Testis (tissue), 3 donors: Measurements from ENCODE around the gene MTX2. TPM values are rescaled to one million over a fixed set of nuclear protein-coding genes. Genes with fewer than 3 reads are reported as not detected.

Source experiments
- DNase-seq: peaks from one replicate; pipeline ENCODE4 v3.0.0-alpha.2; 2019
- H3K27ac ChIP-seq, 2 donors: fragments of 200-600 bp; sonication (generic); one replicate each; pipeline ENCODE4 v1.5.1; 2019
- H3K27me3 ChIP-seq: fragments of 200-600 bp; sonication (generic); one replicate; pipeline ENCODE4 v1.5.1; 2019
- H3K36me3 ChIP-seq: fragments of 200-600 bp; sonication (generic); one replicate; pipeline ENCODE4 v1.5.1; 2017; ENCODE audit warnings: low read depth; ENCODE audit errors: missing control alignments
- H3K4me1 ChIP-seq: fragments of 200-600 bp; sonication (generic); one replicate; pipeline ENCODE4 v1.5.1; 2019
- H3K4me3 ChIP-seq, 2 donors: fragments of 200-600 bp; sonication (generic); one replicate each; pipeline ENCODE4 v1.5.1; 2017 to 2019
- H3K9me3 ChIP-seq: fragments of 200-600 bp; sonication (generic); one replicate; pipeline ENCODE4 v1.5.1; 2017
- CTCF ChIP-seq, 3 experiments: fragments of 450-650 bp in 2 of 3; fragments of 200-600 bp in 1 of 3; sonication (generic) in 1 of 3; IDR thresholded peaks; one replicate each; pipeline ENCODE4 v1.5.1; 2016 to 2019; ENCODE audit warnings: antibody characterized with exemption in 3 of 3, mild to moderate bottlenecking in 2 of 3, moderate library complexity in 1 of 3
- POLR2A ChIP-seq: fragments of 450-650 bp; IDR thresholded peaks from one replicate; pipeline ENCODE4 v1.6.1; 2017; ENCODE audit warnings: antibody characterized with exemption, mild to moderate bottlenecking, moderate library complexity
- WGBS, 2 donors: methylation state at CpG; one replicate each; pipeline ENCODE4 v1.1.5; 2018; 5-methylcytosine and 5-hydroxymethylcytosine counted together
- intact Hi-C: fragments of 100-400 bp; cut with DNase I; formaldehyde crosslinking; loops from one replicate; pipeline ENCODE4 v1.15.1; 2023; ENCODE audit warnings: low total_unique reads
- polyA plus RNA-seq: library from polyadenylated mRNA; stranded (reverse); fragments of 350-450 nt; fragmentation: Illumina TruSeq; extraction: RNeasy Lipid Tissue Mini Kit (QIAGEN cat#74804); gene quantifications from one replicate; pipeline ENCODE4 v1.2.3, GENCODE V29; 2014; ENCODE audit warnings: low read depth, low replicate concordance; ENCODE audit not compliant: insufficient read depth
- total RNA-seq, 2 donors: library from RNA; depleted of rRNA; stranded (reverse); fragments of >200 nt; gene quantifications; one replicate each; pipeline ENCODE4 v1.2.3, GENCODE V29; 2016

The MTX2 gene
- total and polyA plus RNA-seq, 3 donors from 2014 or later, result 58.0 to 155 (median 61.1) TPM

GRCh38 chr2:176334729-176335128 is 65.5 kb downstream of the MTX2 start:
- TF ChIP-seq CTCF (IDR thresholded peaks at IDR 0.05), result no peak
- no peak for TF ChIP-seq POLR2A
- WGBS, 2 donors, result 98 to 100% methylated on average over 1 of the region's 1 CpG
- no peak for DNase-seq
- Histone ChIP-seq H3K4me1 (no peaks in the 10 kb centered on the region), H3K36me3 (no peaks in the 10 kb centered on the region), H3K27me3 (no peaks in the 10 kb centered on the region), H3K4me3 (no peak overlapping the region), H3K9me3 (no peaks in the 10 kb centered on the region), H3K27ac (no peak overlapping the region)
- intact Hi-C loops, result no loop called here

- WGBS, 2 donors, result 54 to 72% methylated on average over 3 of the region's 3 CpGs
- no peaks in the 10 kb centered on the region for H3K9me3 ChIP-seq
- H3K36me3 ChIP-seq, result no peaks in the 10 kb centered on the region
- peak; percentile 22 for DNase-seq
- H3K4me1 ChIP-seq, result no peaks in the 10 kb centered on the region
- no peak overlapping the region for H3K4me3 ChIP-seq
- no peak overlapping the region for H3K27ac ChIP-seq
- no peaks in the 10 kb centered on the region for H3K27me3 ChIP-seq
- intact Hi-C loops, result no loop called here
- no peak for TF ChIP-seq POLR2A
- TF ChIP-seq CTCF (IDR thresholded peaks at IDR 0.05), result no peak
Measured at GRCh38 chr2:176338395-176338794, 69.2 kb downstream of the MTX2 start.

- Histone ChIP-seq H3K9me3 (no peaks in the 10 kb centered on the region), H3K4me1 (no peaks in the 10 kb centered on the region), H3K4me3 (no peak overlapping the region), H3K27me3 (no peaks in the 10 kb centered on the region), H3K27ac (no peak overlapping the region), H3K36me3 (no peaks in the 10 kb centered on the region)
- no peak for DNase-seq
- no peak for TF ChIP-seq POLR2A
- no peak for TF ChIP-seq CTCF (IDR thresholded peaks at IDR 0.05)
- 86 to 100% methylated on average over 1 of the region's 1 CpG for WGBS, 2 donors
- intact Hi-C loops, result no loop called here
Measured at GRCh38 chr2:176339208-176339607, 70.0 kb downstream of the MTX2 start.

GRCh38 chr2:176356251-176356650 is 87.0 kb downstream of the MTX2 start:
- Histone ChIP-seq H3K27ac (no peak overlapping the region), H3K4me1 (no peaks in the 10 kb centered on the region), H3K4me3 (no peak overlapping the region), H3K27me3 (no peaks in the 10 kb centered on the region), H3K36me3 (no peaks in the 10 kb centered on the region), H3K9me3 (no peaks in the 10 kb centered on the region)
- DNase-seq, result no peak
- intact Hi-C loops, result no loop called here
- no peak for TF ChIP-seq POLR2A
- WGBS, 2 donors, result 61 to 68% methylated on average over 4 of the region's 4 CpGs

- 81 to 83% methylated on average over 3 of the region's 3 CpGs for WGBS, 2 donors
- intact Hi-C loops, result no loop called here
- no peaks in the 10 kb centered on the region for H3K36me3 ChIP-seq
- DNase-seq, result no peak
- no peaks in the 10 kb centered on the region for H3K27me3 ChIP-seq
- TF ChIP-seq POLR2A (no peak), CTCF (IDR thresholded peaks at IDR 0.05) (no peak)
- H3K4me1 ChIP-seq, result no peaks in the 10 kb centered on the region
- H3K27ac ChIP-seq, result no peak overlapping the region
- no peak overlapping the region for H3K4me3 ChIP-seq
- no peaks in the 10 kb centered on the region for H3K9me3 ChIP-seq
Measured at GRCh38 chr2:176364273-176364977, 95.2 kb downstream of the MTX2 start.
